Amniotic stem cell (primary cell): ENCODE data around the gene GSX1.

Source experiments
- DNase-seq: peaks from one replicate; lab custom pipeline; 2025; lab: John Stamatoyannopoulos, UW

Gene GSX1

GRCh38 chr13:27834095-27834494 lies 41.8 kb downstream of the GSX1 start:
- no peak for DNase-seq

GRCh38 chr13:27835799-27836198 lies 43.5 kb downstream of the GSX1 start:
- no peak for DNase-seq

GRCh38 chr13:27839809-27840467 lies 47.7 kb downstream of the GSX1 start:
- no peak for DNase-seq

DNA sequence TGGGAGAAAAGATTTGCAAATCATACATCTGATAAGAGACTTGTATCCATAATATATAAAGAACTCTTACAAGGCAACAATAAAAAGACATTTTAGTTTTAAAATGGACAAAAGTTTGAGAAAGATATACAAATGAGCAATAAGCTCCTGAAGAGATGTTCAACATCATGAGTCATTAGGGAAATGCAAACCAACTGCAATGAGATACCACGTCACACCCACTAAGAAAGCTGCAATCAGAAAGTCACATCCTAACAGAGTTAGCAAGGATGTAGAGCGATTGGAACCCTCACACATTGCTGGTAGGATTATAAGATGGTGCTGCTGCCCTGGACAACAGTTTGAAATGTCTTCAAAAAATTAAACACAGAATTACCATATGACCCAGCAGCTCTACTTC lies 50.3 kb downstream of the GSX1 start:
- DNase-seq = no peak
